Anterior cingulate cortex (tissue), 58 donors: ENCODE results near the gene UQCRHL.

ENCODE experiments used
- DNase-seq, 58 donors: peaks; one replicate each; lab custom pipeline; 2025; lab: John Stamatoyannopoulos, UW

Gene UQCRHL

DNA sequence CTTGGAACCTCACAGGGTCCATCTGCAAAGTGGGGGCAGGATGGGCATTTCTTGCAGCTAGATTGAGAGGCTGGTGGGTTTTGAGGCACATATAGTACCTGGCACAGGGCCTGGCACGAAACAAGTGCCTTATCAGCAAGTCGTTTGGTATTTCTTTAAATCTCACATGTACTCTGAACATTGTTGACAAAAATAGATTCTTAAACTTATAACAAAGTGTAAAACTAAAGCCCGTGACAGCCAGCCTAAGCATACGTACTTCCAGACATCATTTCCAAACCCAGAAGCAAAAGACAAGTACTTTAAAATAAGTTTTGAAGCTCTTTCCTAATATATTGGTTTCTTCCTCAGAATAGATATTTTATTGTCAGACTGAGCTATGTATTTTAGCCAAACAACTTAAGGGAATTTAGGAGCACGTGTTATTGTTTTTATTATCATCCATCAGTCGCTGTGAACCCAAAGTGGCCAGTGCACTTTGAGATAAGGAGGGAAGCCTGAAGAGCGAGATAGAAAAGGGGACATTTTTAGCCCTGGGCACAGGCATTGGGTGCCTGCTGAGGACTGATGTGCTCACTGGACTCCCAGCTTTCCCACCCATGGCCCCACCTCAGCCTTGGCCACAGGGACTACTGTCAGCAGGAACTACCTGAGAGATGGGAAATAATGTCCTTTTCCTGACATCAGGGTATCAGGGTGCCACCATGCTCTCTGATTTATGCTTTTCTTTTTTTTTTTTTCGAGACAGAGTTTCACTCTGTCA is 45.9 kb downstream of the UQCRHL start:
- no peak for DNase-seq

DNA sequence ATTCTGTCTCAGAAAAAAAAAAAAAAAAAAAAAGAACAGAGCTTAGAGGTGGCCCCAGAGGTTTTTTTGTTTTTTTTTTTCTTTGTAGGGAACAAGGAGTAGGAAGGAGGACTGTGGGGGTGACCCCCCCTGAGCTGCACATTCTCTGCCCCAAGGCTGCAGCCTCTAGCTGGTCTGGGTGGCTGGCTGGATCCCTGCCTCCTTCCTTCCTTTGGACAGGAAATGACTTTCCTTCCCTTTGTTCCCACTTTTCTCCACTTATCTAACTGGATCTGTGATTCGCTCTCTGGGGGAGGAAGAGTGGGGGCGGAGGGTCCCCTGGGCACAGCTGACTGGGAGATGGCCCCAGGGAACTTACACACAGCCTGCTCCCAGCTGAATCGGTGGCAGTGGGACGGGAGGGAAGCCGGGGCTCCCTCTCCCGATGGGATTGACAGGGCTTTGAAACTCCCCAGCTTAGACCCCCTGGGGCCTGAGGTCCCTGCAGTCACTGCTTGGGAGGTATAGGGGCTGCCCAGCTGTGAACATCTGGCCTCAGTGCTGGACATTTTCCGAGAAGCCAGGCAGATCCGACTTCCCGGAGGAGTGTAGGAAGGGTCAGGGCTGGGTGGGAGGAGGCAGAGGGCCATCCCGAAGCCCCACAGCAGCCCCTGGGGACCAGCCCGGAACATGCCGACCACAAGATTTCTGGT is 46.8 kb downstream of the UQCRHL start:
- DNase-seq = no peak

GRCh38 chr1:15758953-15759661 is 48.3 kb downstream of the UQCRHL start:
- DNase-seq = no peak

GRCh38 chr1:15758343-15758931 is 49.0 kb downstream of the UQCRHL start, which contains the start of gene FBLIM1:
Gene FBLIM1, plus strand, starts transcription at chr1:15758795. Its CDS starts 6,189 bp downstream, at chr1:15764984.
- no peak for DNase-seq

DNA sequence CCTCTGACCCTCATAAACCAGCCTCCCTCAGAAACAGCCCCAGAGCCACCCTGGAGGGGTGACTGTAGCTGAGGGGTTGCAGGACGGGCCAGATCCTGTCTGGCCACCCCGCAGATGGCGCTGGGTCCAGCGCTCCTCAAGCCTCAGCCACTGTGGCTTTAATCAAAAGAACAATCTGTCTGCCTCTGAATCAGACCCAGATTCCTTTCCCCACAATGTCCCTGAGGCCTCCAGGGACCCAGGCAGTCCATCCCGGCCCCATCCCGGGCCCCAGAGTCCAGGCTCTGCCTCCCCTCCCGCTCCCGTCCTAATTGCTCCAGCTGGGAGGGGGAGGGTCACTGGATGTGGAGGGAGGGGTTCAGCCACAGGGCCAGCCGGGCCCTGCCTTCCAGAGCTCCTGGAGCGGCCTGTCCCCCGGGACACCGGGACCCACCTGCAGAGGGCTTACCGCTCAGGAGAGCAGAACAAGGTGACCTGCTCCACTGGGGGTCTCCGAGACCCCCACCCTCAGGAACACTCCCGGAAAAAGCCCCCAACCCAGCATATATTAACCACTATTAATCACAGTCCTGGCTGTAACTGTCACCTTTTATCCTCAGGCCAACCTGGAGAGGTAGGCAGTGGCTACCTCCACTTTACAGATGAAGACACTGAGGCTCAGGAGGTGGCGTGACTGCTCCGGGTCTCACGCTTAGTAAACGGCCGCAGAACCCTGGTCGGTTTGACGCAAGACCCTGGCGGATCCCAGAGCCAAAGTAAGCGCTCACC is 49.7 kb downstream of the UQCRHL start:
- no peak for DNase-seq
